C4-2B (cell line): ENCODE results near the gene MAN1A2.

Experiments
- CTCF ChIP-seq: fragments of 450-650 bp; conservative IDR thresholded peaks from 2 replicates; pipeline ENCODE4 v1.5.1; 2017; ENCODE audit warnings: mild to moderate bottlenecking
- ZFX ChIP-seq: fragments of 450-650 bp; IDR thresholded peaks from 2 replicates; pipeline ENCODE4 v1.6.1; 2017

- no peak for TF ChIP-seq CTCF
- no peak for TF ChIP-seq ZFX
Observed at GRCh38 chr1:117572546-117572945, 205.3 kb downstream of the MAN1A2 start.
